ENCODE measurements around the gene OR2S2.
A peak's percentile ranks its signal among the peaks of the same experiment; 100 is the strongest.

OR2S2 gene

DNA sequence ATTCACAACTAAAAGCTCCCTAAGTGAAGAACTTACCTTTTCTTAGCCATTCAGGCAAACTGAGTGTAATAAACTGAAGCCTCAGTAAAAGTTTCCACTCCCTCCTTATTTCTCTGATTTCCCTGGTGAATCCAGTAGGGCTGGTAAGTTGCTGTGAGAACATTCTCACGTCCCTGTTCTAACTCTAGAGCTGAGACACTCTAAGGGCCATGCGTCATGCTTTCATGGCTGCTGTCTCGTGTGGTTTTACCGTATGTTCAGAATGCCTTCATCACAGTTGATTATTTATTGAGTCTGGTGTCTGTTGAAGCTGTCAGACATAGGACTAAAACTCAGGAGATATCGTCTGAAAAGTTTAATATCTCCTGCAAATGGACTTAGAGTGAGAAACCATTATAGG lies 1.3 kb downstream of the OR2S2 start:
- Histone ChIP-seq H3K36me3 (replicated peaks) (no peaks in the 10 kb centered on the region), H3K27ac (no peak overlapping the region), H3K27me3 (replicated peaks) (no peaks in the 10 kb centered on the region), H3K4me3 (ENCODE audit: low read depth, low read length) (no peak overlapping the region)
- in situ Hi-C loops (cut with HindIII; ENCODE audit: low pct_ligation_motif_present, low sequenced_read_pairs): no loop called here
- TF ChIP-seq, protein P1, sequence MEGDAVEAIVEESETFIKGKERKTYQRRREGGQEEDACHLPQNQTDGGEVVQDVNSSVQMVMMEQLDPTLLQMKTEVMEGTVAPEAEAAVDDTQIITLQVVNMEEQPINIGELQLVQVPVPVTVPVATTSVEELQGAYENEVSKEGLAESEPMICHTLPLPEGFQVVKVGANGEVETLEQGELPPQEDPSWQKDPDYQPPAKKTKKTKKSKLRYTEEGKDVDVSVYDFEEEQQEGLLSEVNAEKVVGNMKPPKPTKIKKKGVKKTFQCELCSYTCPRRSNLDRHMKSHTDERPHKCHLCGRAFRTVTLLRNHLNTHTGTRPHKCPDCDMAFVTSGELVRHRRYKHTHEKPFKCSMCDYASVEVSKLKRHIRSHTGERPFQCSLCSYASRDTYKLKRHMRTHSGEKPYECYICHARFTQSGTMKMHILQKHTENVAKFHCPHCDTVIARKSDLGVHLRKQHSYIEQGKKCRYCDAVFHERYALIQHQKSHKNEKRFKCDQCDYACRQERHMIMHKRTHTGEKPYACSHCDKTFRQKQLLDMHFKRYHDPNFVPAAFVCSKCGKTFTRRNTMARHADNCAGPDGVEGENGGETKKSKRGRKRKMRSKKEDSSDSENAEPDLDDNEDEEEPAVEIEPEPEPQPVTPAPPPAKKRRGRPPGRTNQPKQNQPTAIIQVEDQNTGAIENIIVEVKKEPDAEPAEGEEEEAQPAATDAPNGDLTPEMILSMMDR (IDR thresholded peaks at IDR 0.05; ENCODE audit: low read depth, low read length, missing control alignments): no peak
- DNase-seq: no peak

DNA sequence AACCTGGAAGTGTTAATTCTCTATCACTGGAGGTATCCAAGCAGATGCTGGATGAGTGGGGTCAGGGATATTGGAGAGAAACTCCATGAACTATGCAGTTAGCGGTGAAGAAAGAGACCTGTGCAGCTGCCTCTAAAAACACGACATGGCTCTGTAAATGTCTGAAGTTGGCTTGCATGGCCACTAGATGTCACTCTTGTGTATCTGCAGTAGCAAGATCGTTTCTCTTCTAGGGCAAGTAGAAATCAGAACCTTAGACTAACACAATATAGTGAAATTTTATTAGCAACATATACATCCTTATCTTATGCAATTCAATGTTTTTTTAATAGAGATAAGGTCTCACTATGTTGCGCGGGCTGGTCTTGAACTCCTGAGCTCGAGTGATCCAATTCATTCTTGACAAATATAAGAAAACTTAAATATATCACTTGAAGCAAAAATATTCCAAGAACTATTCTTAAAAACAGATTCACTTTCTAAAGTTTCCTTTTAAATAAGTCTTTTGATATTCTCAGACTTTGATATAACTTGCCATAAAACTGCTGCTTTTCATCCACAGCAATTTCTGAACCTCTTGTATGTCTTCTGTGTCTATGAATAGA lies 2.9 kb downstream of the OR2S2 start:
- H3K36me3 ChIP-seq (replicated peaks): no peaks in the 10 kb centered on the region
- no peaks in the 10 kb centered on the region for H3K27me3 ChIP-seq (replicated peaks)
- in situ Hi-C loops (cut with HindIII; ENCODE audit: low pct_ligation_motif_present, low sequenced_read_pairs): no loop called here
- TF ChIP-seq, protein P1 (IDR thresholded peaks at IDR 0.05; ENCODE audit: low read depth, low read length, missing control alignments): peak; percentile 85
- peak; percentile 79 for DNase-seq
- no peak overlapping the region for H3K4me3 ChIP-seq (ENCODE audit: low read depth, low read length)
- H3K27ac ChIP-seq: no peak overlapping the region

DNA sequence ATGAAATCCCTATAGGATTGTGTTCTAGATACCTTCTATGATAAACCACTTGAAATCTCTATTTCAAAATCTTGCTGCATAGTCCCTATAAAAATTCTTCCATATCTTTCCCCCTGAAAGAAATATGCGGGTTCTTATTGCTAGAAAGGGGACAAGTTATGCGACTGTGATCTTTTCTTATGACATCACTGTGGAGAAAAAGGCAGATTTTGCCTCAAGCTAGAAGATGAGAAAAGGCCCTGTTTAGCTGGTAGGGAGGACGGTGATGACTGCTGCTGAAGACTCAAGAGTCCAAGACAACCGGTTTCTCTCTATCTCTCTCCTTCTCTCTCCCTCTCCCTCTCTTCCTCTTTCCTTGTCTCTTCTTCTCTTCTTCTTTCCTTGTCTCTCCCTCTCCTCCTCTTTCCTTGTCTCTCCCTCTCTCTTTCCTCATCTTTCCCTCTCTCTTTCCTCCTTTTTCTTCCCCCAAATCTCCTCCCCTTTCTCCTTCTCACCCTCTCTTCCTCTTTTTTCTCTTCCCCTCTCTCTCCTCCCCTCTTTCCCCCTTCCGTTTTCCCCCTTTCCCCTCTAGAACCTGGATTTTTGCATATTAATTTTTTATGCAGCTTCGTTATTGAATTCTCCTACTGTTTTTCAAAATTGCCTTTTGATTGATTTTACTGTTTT lies 5.3 kb downstream of the OR2S2 start:
- Histone ChIP-seq H3K4me3 (ENCODE audit: low read depth, low read length) (no peak overlapping the region), H3K27me3 (replicated peaks) (no peaks in the 10 kb centered on the region), H3K27ac (no peak overlapping the region), H3K36me3 (replicated peaks) (no peaks in the 10 kb centered on the region)
- in situ Hi-C loops (cut with HindIII; ENCODE audit: low pct_ligation_motif_present, low sequenced_read_pairs): no loop called here
- no peak for DNase-seq
- TF ChIP-seq, protein P1 (IDR thresholded peaks at IDR 0.05; ENCODE audit: low read depth, low read length, missing control alignments): no peak

DNA sequence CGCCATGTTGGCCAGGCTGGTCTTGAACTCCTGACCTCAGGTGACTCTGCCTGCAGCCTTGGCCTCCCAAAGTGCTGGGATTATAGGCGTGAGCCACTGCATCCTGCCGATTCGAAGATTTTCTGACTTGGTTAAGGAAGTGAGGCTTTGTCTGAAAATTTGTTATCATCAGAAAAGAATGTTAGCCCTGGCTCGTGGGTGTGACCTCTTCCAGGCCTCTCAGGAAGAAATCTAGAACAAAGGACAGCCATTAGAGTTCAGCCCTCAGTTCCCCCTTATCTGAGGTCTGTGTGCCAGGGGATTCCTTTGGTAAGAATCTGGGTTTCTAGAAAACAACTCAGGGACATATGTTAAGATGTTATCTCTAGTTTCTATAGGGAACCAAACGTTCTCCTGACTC lies 6.2 kb downstream of the OR2S2 start:
- Histone ChIP-seq H3K36me3 (replicated peaks) (no peaks in the 10 kb centered on the region), H3K27ac (peak overlapping the region; percentile 80), H3K4me3 (ENCODE audit: low read depth, low read length) (no peak overlapping the region), H3K27me3 (replicated peaks) (no peaks in the 10 kb centered on the region)
- peak; percentile 79 for DNase-seq
- TF ChIP-seq, protein P1 (IDR thresholded peaks at IDR 0.05; ENCODE audit: low read depth, low read length, missing control alignments): no peak
- in situ Hi-C loops (cut with HindIII; ENCODE audit: low pct_ligation_motif_present, low sequenced_read_pairs): no loop called here

DNA sequence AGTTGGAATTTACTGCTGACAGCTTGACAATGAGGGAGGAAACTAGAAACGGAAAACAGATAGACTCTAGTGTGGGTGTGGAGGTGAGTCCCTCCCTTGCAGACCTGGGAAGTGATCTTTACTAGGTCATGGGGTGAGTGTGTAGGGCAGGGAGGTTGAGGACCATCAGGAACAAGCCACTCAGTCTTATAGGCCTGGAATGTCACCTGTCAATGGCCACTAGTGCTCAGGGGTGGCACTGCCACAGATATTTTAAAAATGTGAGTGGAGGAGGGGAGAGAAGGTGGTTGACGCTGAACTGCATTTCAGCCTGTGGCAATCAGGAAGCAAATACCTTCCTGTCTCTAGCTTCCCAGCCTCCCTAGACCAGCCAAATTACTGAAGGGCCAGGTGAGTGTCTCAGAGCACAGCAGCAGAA lies 9.0 kb downstream of the OR2S2 start:
- DNase-seq: no peak
- Histone ChIP-seq H3K36me3 (replicated peaks) (no peaks in the 10 kb centered on the region), H3K4me3 (ENCODE audit: low read depth, low read length) (no peak overlapping the region), H3K27ac (no peak overlapping the region), H3K27me3 (replicated peaks) (no peaks in the 10 kb centered on the region)
- in situ Hi-C loops (cut with HindIII; ENCODE audit: low pct_ligation_motif_present, low sequenced_read_pairs): no loop called here
- TF ChIP-seq, protein P1 (IDR thresholded peaks at IDR 0.05; ENCODE audit: low read depth, low read length, missing control alignments): no peak

All from brain microvascular endothelial cell (primary cell).